ENCODE data around the gene SH2D5.

- TF ChIP-seq, protein P1, sequence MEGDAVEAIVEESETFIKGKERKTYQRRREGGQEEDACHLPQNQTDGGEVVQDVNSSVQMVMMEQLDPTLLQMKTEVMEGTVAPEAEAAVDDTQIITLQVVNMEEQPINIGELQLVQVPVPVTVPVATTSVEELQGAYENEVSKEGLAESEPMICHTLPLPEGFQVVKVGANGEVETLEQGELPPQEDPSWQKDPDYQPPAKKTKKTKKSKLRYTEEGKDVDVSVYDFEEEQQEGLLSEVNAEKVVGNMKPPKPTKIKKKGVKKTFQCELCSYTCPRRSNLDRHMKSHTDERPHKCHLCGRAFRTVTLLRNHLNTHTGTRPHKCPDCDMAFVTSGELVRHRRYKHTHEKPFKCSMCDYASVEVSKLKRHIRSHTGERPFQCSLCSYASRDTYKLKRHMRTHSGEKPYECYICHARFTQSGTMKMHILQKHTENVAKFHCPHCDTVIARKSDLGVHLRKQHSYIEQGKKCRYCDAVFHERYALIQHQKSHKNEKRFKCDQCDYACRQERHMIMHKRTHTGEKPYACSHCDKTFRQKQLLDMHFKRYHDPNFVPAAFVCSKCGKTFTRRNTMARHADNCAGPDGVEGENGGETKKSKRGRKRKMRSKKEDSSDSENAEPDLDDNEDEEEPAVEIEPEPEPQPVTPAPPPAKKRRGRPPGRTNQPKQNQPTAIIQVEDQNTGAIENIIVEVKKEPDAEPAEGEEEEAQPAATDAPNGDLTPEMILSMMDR (IDR thresholded peaks at IDR 0.05): no peak
- TF ChIP-seq POLR2A (IDR thresholded peaks at IDR 0.05): no peak
- no peak for TF ChIP-seq POLR2AphosphoS5 (IDR thresholded peaks at IDR 0.05)
Measured at GRCh38 chr1:20725189-20726117, 7.0 kb downstream of the SH2D5 start.
